ENCODE measurements around the gene PTPN1. TPM values are rescaled to one million over a fixed set of nuclear protein-coding genes. Genes with fewer than 3 reads are reported as not detected.

The PTPN1 gene
- total and polyA plus RNA-seq, 4 donors = 5.8 to 10.6 (median 9.7) TPM

GRCh38 chr20:50513169-50514034 is 3.2 kb downstream of the PTPN1 start (continued):
- TF ChIP-seq ZBTB33 (IDR thresholded peaks at IDR 0.05) (no peak), HNF4G (IDR thresholded peaks at IDR 0.05) (no peak), YY1 (IDR thresholded peaks at IDR 0.05) (no peak), MAX (IDR thresholded peaks at IDR 0.05) (no peak), FOXA1 (IDR thresholded peaks at IDR 0.05) (no peak), JUND (IDR thresholded peaks at IDR 0.05) (no peak), EGR1 (IDR thresholded peaks at IDR 0.05; ENCODE audit: low read depth in 2 of 2) (no peak), FOXA2 (IDR thresholded peaks at IDR 0.05) (no peak)

- Histone ChIP-seq H3K36me3 (ENCODE audit: control insufficient read depth in 4 of 4, insufficient read depth in 3 of 4, low read depth in 1 of 4, low read length in 3 of 4) (no peaks in the 10 kb centered on the region), H3K27me3 (ENCODE audit: control insufficient read depth in 4 of 4, insufficient read depth in 4 of 4, low read length in 3 of 4) (no peaks in the 10 kb centered on the region), H3K4me3 (ENCODE audit: low read depth in 1 of 3, low read length in 3 of 3) (no peak overlapping the region), H3K27ac (ENCODE audit: low read depth in 1 of 2, low read length in 2 of 2) (peak overlapping the region in 1 of 2 donors; percentile 42), H3K4me1 (ENCODE audit: control insufficient read depth in 4 of 4, insufficient read depth in 4 of 4, low read length in 3 of 4) (peaks cover 3 to 36% (median 25%) of the 10 kb centered on the region in 4 donors), H3K9ac (ENCODE audit: low read depth in 1 of 2, low read length in 2 of 2) (no peak overlapping the region), H3K9me3 (ENCODE audit: control insufficient read depth in 4 of 4, low read length in 3 of 4) (no peaks in the 10 kb centered on the region)
- TF ChIP-seq RXRA (IDR thresholded peaks at IDR 0.05) (no peak), YY1 (IDR thresholded peaks at IDR 0.05) (no peak), GABPA (IDR thresholded peaks at IDR 0.05 in 1 of 2, conservative IDR thresholded peaks at IDR 0.05 in 1 of 2) (no peak), CTCF (IDR thresholded peaks at IDR 0.05; ENCODE audit: low read depth, low read length, missing input control) (no peak), REST (IDR thresholded peaks at IDR 0.05) (no peak), HNF4A (conservative IDR thresholded peaks at IDR 0.05) (no peak), EGR1 (IDR thresholded peaks at IDR 0.05; ENCODE audit: low read depth in 2 of 2) (no peak), MAX (IDR thresholded peaks at IDR 0.05) (no peak), SP1 (IDR thresholded peaks at IDR 0.05) (no peak), JUND (IDR thresholded peaks at IDR 0.05) (no peak), HNF4G (IDR thresholded peaks at IDR 0.05) (no peak), FOXA1 (IDR thresholded peaks at IDR 0.05) (no peak), ATF3 (IDR thresholded peaks at IDR 0.05) (no peak), TAF1 (conservative IDR thresholded peaks at IDR 0.05) (no peak)
- WGBS = 98% methylated on average over 2 of the region's 2 CpGs
- DNase-seq (ENCODE audit: low spot score) = no peak
Measured at GRCh38 chr20:50514035-50514337, 3.8 kb downstream of the PTPN1 start.
